ENCODE data around the gene P2RY6.

P2RY6 gene

DNA sequence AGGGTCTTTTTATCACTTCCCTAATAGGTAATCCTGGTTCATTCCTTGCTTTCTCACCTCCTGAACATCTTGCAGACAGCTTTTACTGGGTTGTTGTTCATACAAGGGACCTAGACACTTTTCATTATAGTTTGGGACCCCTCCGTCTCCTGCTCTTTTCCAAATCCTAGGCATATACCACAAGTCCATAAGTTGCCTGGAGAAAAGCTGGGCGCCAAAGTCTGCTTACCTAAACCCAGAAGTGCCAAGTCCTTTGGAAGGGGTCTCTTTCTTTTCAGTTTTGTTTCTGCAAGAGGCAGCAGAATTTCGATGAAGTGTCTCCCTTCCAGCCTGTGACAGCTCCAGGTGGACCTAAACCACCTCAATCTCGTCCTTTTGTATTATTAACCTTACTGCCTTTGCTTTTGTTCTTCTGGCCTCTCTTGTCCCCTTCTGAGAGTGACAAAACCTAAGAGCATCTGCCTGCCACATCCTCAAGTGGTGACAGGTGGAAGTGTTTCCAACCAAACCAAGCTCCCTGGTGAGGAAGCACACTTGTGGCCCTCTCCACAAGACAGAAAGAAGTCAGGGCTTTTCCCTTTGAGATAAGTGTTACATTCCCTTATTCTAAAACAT is 19.5 kb upstream of the P2RY6 start:
- intact Hi-C loops (cut with DNase I): no loop called here
- peak in 2 of 42 donors; percentile 0 to 5 for DNase-seq

DNA sequence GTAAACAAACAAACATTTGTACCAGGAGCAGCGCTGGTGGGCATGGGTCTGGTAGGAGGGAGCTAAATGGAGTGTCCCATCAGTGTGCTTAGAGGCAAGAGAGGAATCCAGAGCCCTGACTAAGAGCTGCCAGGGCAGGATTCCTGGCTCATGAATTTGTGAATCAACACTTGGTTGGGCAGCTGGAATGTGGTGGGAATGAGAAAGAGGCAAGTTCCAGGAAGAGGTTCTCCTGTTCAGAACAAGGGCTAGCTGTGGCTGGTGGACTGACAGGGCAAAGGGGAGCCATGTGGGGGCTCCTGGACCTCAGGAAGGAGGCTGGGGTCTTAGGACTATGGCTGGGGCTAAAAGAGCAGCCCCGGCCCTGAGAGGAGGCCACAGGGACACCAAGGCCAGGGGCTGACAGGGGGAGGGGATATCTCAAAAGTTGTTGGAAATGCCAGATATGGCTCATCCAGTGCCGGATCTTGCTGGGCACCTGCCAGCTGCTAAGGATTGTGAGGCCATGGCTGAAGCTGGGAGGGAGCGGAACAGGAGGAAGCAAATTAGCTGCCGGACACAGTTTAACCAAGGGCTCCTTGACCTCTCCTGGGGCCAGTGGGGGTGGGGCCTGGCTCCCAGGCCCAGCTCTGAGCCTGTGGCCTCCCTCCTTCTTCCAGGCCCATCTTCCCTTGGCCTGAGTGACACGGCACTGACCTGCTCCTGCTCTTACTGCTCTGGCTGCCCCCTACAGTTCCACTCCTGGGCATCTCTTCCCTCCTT is 14.6 kb upstream of the P2RY6 start:
- intact Hi-C loops (cut with DNase I): no loop called here
- DNase-seq: peak in 12 of 42 donors; percentile 7 to 72 (median 32)

DNA sequence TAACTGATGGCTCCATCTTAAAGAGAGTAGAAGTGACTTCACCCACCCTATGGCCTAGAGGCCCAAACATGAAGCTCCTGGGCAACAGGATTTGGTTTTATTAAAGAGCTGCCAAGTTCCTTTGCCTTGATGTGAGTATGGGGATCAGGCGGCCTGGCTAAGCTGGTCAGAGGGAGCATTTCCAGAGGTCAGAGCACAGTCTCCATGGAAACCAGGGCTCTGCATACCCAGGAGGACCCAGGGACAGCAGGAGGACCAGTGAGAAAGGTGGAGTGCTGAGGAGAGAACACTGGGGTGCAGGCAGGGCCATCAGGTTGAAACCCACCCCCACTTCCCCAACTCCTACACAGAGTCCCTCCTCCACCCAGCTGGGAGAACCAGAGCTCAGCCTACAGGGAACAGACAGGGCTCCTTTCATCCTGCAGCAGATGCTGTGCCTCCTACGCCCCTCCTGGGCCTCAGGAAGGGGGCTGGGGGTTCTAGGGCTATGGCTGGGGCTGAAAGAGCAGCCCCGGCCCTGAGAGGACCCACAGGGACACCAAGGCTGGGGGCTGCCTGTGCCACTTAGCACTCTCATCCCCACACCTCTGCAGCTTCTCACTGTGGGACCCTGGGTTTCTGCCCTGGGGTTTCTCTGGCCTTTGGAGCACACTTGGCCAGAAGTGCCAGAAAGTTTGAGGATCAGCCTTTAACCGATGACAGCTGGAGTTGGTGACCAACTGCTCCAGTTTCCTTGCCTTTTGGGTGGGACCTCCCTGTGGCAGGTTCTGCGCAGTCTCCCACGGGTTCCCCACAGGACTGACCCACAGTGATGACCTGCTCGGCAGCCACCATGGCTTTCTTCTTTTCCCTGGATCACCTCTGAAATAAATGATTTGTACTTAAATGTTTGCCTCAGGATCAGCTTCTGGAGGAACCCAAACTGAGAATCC is 13.8 kb upstream of the P2RY6 start:
- intact Hi-C loops (cut with DNase I): no loop called here

GRCh38 chr11:73259406-73260126 is 12.6 kb upstream of the P2RY6 start:
- peak in 4 of 42 donors; percentile 2 to 21 (median 4) for DNase-seq
- intact Hi-C loops (cut with DNase I): no loop called here

More for the DNA sequence above, 13.8 kb upstream of the P2RY6 start:
- DNase-seq: peak in 3 of 42 donors; percentile 1 to 10 (median 7)

DNA sequence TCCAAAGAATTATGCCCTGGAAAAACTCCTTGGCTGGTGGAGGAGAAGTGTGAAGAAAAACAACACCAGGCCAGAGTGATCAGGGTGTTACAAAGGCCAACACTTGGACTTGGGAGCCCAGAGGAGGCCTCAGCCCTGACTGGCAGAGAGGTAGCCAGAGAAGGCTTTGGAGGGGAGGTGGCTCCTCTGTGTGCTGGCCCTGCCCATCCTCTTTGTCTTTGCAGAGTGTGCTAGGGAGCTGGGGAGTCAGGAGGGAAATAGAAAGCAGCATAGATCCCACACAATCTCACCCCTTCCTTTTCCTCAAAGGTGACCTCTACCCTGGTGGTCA is 12.0 kb upstream of the P2RY6 start:
- no peak for DNase-seq

DNA sequence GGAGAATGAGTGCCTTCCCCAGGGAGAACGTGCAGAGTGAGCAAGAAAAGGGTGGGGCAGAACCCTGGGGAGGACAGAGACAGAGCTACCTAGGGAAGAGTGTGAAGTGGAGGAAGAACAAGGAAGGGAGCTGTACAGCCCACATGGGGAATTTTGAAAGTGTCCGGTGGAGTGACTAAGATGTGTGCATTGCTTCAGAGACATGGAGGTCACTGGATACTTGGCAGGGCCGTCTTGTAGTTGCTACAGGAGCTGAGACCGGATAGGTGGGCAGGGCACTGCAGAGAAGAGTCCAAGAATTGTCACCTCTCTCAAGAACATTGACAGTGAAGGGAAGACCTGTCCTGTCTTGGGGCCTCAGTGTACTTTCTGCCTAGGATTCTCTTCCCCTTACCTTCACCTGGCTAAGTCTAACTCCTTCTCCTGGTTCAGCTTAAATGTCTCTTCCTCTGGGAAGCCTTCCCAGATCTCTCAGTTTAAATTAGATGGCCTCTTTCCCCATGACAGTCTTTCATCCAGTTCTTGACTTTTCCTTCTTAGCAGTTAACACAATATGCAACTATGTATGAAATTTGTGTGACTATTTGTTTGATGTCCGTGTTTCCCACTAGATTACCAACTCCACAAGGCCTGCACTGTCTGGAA is 9.2 kb upstream of the P2RY6 start:
- DNase-seq: peak in 1 of 42 donors; percentile 3
- intact Hi-C loops (cut with DNase I): no loop called here

More for the DNA sequence above, 12.0 kb upstream of the P2RY6 start:
- intact Hi-C loops (cut with DNase I): no loop called here

GRCh38 chr11:73263640-73264039 is 8.5 kb upstream of the P2RY6 start:
- DNase-seq: no peak
- intact Hi-C loops (cut with DNase I): no loop called here

- DNase-seq: peak in 1 of 42 donors; percentile 2
- intact Hi-C loops (cut with DNase I): no loop called here
These were observed 6.8 kb upstream of the P2RY6 start for GRCh38 chr11:73265278-73265810.

DNA sequence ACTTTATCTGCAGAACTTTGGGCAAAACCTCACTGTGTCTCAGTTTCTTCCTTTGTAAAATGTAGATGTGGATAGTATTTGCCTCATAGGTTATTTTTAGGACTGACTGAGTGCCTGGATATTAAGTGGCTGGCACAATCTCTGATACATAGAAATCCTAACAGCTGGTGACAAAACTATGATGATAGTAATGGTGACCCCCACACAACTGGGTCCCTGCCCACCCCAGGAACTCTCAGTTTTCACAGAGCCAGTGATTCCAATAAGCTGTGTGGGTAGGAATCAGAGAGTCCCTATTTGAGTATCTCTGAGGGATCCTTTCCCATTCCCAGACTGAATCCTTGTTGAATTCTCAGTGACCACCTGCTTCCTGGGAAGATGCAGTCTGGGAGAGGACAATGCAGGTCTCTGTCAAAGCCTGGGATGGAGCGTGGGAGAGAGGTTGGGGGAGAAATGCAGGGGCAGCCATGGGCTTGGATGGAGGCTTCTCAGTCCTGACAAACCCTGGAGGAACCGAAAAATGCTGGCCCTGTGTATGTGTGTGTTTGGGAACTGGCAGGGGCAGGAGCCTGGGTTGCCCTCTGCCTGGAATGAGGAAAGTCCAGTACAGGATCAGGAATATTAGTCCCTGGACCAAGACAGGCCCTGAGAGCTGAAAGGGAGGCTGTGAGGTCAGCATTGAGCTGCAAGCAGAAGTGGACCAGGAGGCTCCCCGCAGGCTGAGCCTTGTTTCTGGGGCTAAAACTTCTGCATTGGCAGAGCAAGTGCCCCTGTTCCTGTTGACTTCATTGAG is 6.1 kb upstream of the P2RY6 start:
- intact Hi-C loops (cut with DNase I): no loop called here
- peak in 3 of 42 donors; percentile 1 to 10 (median 7) for DNase-seq

- intact Hi-C loops (cut with DNase I): no loop called here
- peak in 4 of 42 donors; percentile 3 to 33 (median 14) for DNase-seq
These were observed 5.5 kb upstream of the P2RY6 start for GRCh38 chr11:73266646-73267020.

DNA sequence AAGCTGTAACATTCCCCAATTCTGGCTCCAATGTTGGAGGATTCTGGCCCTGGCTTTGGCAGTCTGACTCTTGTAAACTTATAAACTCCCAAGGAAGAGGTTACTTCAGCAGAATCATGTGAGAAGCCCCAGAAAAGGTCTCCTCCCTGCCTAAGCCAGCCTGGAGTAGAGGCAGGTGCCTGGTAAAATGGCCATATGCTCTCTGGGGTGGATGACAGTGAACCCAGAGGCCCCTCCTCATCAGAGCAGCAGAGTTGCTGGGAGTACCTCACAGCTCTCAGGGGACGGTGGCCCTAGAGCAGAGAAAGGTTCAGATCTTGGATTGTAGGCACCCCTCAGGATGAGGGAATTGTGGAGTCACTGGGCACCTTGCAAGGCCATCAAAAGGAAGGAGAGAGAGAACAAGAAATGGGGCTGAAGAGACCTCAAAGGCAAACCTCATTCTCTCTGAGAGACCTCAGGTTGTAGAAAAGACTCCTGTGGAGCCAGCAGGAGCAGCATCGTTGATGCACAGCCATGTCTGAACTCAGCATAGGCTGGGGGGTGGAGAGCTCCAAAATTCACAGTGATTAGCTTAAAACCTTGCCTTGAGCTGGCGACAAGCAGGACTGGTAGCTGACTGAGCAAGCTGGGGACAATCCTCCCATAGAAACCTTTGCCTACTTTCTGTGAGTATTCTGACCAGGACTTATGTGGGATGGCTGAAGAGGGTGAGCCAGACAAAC is 4.9 kb upstream of the P2RY6 start:
- intact Hi-C loops (cut with DNase I): no loop called here
- DNase-seq: peak in 6 of 42 donors; percentile 1 to 9 (median 4)

DNA sequence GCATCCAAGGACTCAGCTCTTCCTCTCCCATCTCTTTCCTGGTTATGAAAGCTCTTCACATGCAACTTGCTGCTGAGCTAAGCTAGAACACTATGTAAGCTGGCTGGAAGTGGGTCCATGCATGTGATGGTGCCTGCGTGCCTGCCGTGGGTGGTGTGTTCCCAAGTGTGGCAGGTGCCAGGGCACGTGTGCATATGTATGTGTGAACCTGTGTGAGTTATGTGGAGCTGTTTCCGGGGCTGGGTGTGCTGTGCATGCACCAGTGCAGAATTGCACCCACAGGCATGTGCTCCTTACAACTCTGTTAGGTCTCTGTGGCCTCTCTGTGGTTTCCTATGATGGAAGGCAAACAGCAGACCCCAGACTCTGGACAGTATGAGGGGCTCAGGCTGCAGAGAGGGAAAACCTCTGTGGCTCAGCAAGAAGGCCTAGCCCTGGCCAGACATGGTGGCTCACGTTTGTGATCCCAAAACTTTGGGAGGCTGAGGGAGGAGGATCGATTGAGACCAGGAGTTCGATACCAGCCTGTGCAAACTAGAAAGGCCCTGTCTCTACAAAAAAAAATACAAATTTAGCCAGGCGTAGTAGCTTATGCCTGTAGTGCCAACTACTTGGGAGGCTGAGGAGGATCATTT is 4.1 kb upstream of the P2RY6 start:
- intact Hi-C loops (cut with DNase I): no loop called here
- peak in 5 of 42 donors; percentile 0 to 30 (median 6) for DNase-seq

DNA sequence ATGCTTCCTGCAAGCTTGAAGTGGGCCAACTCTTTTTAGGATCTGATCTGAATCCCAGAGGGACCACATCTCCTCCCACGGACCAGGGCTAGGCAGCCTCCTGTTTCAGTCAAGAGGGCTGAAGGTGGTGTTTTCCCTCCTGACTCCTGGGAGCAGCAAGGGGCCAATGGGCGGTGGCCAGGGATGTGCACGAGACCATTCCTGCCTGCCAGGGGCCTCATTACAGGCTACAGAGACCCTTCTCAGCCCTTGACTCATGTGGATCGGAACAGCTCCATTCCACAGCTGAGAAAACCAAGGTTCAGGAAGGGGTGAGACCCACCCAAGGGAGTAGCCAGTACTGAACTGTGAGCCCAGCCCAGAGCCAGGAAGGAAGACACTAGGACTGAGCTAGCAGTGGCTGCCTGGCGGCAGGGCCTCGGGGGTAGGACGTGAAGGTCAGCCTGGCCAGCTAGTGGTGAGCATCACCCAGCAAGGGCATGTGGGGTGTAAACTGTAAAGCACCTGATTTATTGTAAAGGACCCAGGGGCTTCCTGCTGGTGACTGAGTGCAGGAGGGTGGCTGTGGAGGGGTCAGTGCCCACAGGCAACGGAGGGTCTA is 3.4 kb upstream of the P2RY6 start:
- DNase-seq: peak in 5 of 42 donors; percentile 3 to 22 (median 11)

DNA sequence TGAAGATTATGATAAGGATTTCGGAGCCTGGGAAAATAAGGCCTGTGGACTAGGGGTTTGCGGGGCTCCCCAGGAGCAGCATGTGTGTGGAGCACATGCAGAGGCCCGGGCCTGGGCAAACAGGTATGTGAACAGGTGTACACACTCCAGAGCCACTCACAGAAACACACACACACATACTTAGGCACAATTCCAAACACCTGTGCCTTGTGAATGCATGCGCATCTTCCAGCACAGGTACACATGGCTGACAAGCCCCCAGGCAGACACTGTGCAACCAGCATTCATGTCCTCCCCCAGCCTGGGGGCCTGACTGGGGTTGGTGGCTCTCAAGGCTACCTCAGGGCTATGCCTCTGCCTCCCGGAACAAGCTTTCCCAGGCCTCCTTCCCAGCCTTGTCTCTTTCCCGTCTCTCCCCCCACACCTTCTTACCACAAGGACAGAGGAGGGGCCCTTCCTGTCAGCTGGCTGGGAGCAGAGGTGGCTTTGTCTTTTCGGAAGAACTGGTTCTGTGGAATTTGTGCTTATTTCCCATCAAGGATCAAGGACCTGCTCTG is 2.6 kb upstream of the P2RY6 start:
- intact Hi-C loops (cut with DNase I): no loop called here
- DNase-seq: peak in 4 of 42 donors; percentile 2 to 28 (median 12)

More for the DNA sequence above, 3.4 kb upstream of the P2RY6 start:
- intact Hi-C loops (cut with DNase I): no loop called here

DNA sequence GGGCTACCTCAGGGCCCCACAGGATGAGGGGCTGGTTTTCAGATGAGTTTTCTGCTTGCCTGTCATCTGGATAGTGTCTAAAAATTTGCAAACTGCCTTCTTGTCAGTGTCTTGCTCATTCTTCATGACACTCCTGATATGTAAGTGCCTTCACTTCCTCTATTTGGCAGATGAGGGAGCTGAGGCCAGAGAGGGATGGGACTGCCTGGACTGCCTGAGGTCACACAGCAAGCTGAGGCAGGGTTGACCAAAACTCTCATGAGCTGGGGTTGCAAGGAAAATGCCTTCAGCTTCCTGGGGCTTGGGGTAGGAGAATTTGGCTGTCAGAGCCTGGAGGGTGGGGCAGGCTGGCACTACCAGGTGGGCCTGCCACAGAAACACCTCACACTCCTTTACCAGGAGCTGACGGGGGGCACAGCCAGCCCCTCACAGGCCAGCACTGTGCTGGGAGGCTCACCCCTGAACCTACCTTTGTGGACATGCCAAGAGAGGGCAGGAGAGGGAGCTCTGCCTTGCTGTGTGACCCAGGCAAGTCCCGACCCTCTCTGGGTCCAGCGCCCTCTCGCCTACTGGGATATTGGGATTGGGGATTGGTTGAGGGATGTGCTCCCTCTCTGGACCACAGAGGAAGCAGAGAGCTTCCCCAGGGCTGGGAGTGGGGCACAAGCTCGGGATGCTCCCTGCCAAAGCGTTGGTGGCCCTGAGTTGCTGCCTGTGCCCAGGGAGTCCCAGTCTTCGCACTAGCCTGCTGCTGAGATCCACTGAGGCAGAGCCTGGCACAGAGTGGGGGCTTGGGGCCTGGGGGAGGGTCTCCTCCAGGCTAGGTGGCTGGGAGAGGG is 1.9 kb upstream of the P2RY6 start:
- DNase-seq: peak in 5 of 42 donors; percentile 3 to 34 (median 10)

More for the DNA sequence above, 1.9 kb upstream of the P2RY6 start:
- intact Hi-C loops (cut with DNase I): no loop called here

Data from head of caudate nucleus (tissue), 42 donors.